IMR-90 (cell line): ENCODE data around the gene RAD51AP2. TPM values are rescaled to one million over a fixed set of nuclear protein-coding genes. Genes with fewer than 3 reads are reported as not detected.

Experiments used
- ATAC-seq: fragments of 200-7000 bp; cut with Tn5 transposase; 2 replicates; pipeline ENCODE4 v1.9.1; 2020; ENCODE audit warnings: low read depth, mild to moderate bottlenecking, moderate library complexity
- BruUV-seq: library from RNA; stranded (reverse); fragments of 400-500 nt; replicated peaks from 2 replicates; lab custom pipeline; 2021; lab: Mats Ljungman, UMichigan
- CTCF ChIA-PET: fragments of 300-600 bp; formaldehyde crosslinking; extraction: SDS; loops from one replicate; lab custom pipeline; 2021; ENCODE audit warnings: antibody characterized with exemption; lab: Yijun Ruan, JAX
- POLR2A ChIA-PET: fragments of 300-600 bp; sonication (Branson Sonifier 250); formaldehyde crosslinking; loops from one replicate; lab custom pipeline; 2022; ENCODE audit warnings: antibody characterized with exemption; ENCODE audit not compliant: unreplicated experiment; lab: Charles Lee
- DNase-seq: peaks from one replicate; pipeline ENCODE4 v3.0.0; 2013
- H2AFZ ChIP-seq: replicated peaks from 2 replicates; pipeline ENCODE3; 2013; ENCODE audit warnings: low read length, mild to moderate bottlenecking; ENCODE audit not compliant: poor library complexity
- H2AK5ac ChIP-seq: 2 replicates; pipeline ENCODE4 v1.6.1; 2013; ENCODE audit warnings: low read depth, low read length, inconsistent platforms
- H2AK9ac ChIP-seq: replicated peaks from 2 replicates; pipeline ENCODE3; 2013; ENCODE audit warnings: mild to moderate bottlenecking, low read depth, low read length, moderate library complexity; ENCODE audit not compliant: poor library complexity
- H2BK120ac ChIP-seq: 2 replicates; pipeline ENCODE4 v1.6.1; 2013; ENCODE audit warnings: low read depth, low read length, inconsistent platforms
- H2BK15ac ChIP-seq: 3 replicates; pipeline ENCODE4 v1.6.1; 2013; ENCODE audit warnings: low read depth, low read length, inconsistent platforms
- H2BK20ac ChIP-seq: 2 replicates; pipeline ENCODE4 v1.6.1; 2013; ENCODE audit warnings: low read depth, mild to moderate bottlenecking, inconsistent platforms, low read length, moderate library complexity
- H2BK5ac ChIP-seq: 2 replicates; pipeline ENCODE4 v1.6.1; 2013; ENCODE audit warnings: mild to moderate bottlenecking, low read depth, low read length, inconsistent platforms; ENCODE audit not compliant: poor library complexity, severe bottlenecking
- H3K14ac ChIP-seq: replicated peaks from 2 replicates; pipeline ENCODE4 v1.6.1; 2013; ENCODE audit warnings: low read depth, low read length, inconsistent platforms
- H3K18ac ChIP-seq: 2 replicates; pipeline ENCODE4 v1.6.1; 2013; ENCODE audit warnings: low read depth, low read length, control low read depth
- H3K23ac ChIP-seq: 2 replicates; pipeline ENCODE4 v1.6.1; 2013; ENCODE audit warnings: low read depth, low read length, inconsistent platforms
- H3K27ac ChIP-seq: 2 replicates; pipeline ENCODE4 v1.5.1; 2013; ENCODE audit warnings: mild to moderate bottlenecking, control low read depth, low read length; ENCODE audit not compliant: insufficient read depth
- H3K27me3 ChIP-seq: 2 replicates; pipeline ENCODE4 v1.6.1; 2013; ENCODE audit warnings: low read length; ENCODE audit not compliant: control insufficient read depth, insufficient read depth
- H3K36me3 ChIP-seq: 2 replicates; pipeline ENCODE4 v1.6.1; 2013; ENCODE audit warnings: low read length, mixed read lengths; ENCODE audit not compliant: control insufficient read depth, insufficient read depth
- H3K4ac ChIP-seq: 2 replicates; pipeline ENCODE4 v1.6.1; 2013; ENCODE audit warnings: low read depth, low read length, inconsistent platforms
- H3K4me1 ChIP-seq: 2 replicates; pipeline ENCODE4 v1.6.1; 2013; ENCODE audit warnings: low read length, mixed read lengths; ENCODE audit not compliant: control insufficient read depth, insufficient read depth
- H3K4me2 ChIP-seq: 2 replicates; pipeline ENCODE4 v1.6.1; 2013; ENCODE audit warnings: low read depth, mild to moderate bottlenecking, control low read depth, low read length, moderate library complexity
- H3K4me3 ChIP-seq: 2 replicates; pipeline ENCODE4 v1.5.1; 2013; ENCODE audit warnings: low read depth, mild to moderate bottlenecking, control low read depth, low read length, moderate library complexity; ENCODE audit not compliant: insufficient read depth
- H3K56ac ChIP-seq: 2 replicates; pipeline ENCODE4 v1.6.1; 2013; ENCODE audit warnings: low read length, inconsistent platforms; ENCODE audit not compliant: insufficient read depth; ENCODE audit errors: extremely low read depth
- H3K79me1 ChIP-seq, 2 experiments: 2 replicates each; pipeline ENCODE4 v1.6.1; 2013; ENCODE audit warnings: low read length in 2 of 2, inconsistent platforms in 1 of 2, low read depth in 1 of 2
- H3K9ac ChIP-seq: 2 replicates; pipeline ENCODE4 v1.6.1; 2013; ENCODE audit warnings: low read depth, low read length, control low read depth
- H3K9me1 ChIP-seq: 2 replicates; pipeline ENCODE4 v1.6.1; 2013; ENCODE audit warnings: low read length, inconsistent platforms; ENCODE audit not compliant: insufficient read depth
- H3K9me3 ChIP-seq: 2 replicates; pipeline ENCODE4 v1.6.1; 2013; ENCODE audit warnings: low read length; ENCODE audit not compliant: control insufficient read depth, insufficient read depth
- H4K20me1 ChIP-seq: 2 replicates; pipeline ENCODE4 v1.6.1; 2013; ENCODE audit warnings: low read length, inconsistent platforms; ENCODE audit not compliant: insufficient read depth
- H4K5ac ChIP-seq: 2 replicates; pipeline ENCODE4 v1.6.1; 2013; ENCODE audit warnings: mild to moderate bottlenecking, low read depth, low read length, control low read depth
- H4K8ac ChIP-seq, 2 experiments: 2 replicates each; pipeline ENCODE4 v1.6.1; 2013; ENCODE audit warnings: low read depth in 2 of 2, low read length in 2 of 2, control low read depth in 1 of 2, inconsistent platforms in 1 of 2
- H4K91ac ChIP-seq: 2 replicates; pipeline ENCODE4 v1.6.1; 2013; ENCODE audit warnings: low read depth, low read length, inconsistent platforms; ENCODE audit not compliant: insufficient read depth
- BHLHE40 ChIP-seq: fragments of 150-350 bp; IDR thresholded peaks from 2 replicates; pipeline ENCODE4 v1.6.1; 2016; ENCODE audit warnings: mild to moderate bottlenecking, low read depth, low read length
- CEBPB ChIP-seq: IDR thresholded peaks from 2 replicates; pipeline ENCODE4 v1.6.1; 2012; ENCODE audit warnings: low read depth, low read length, improper control_type of control experiment
- CHD1 ChIP-seq: IDR thresholded peaks from 2 replicates; pipeline ENCODE4 v1.6.1; 2012; ENCODE audit warnings: low read depth, low read length, improper control_type of control experiment
- CTCF ChIP-seq: conservative IDR thresholded peaks from 2 replicates; pipeline ENCODE4 v1.5.1; 2012; ENCODE audit warnings: mild to moderate bottlenecking, low read depth, low read length, improper control_type of control experiment
- ELK1 ChIP-seq: fragments of 150-350 bp; IDR thresholded peaks from 2 replicates; pipeline ENCODE4 v1.6.1; 2016; ENCODE audit warnings: low read depth, mild to moderate bottlenecking, low read length, moderate library complexity, borderline replicate concordance
- FOS ChIP-seq: fragments of 150-350 bp; IDR thresholded peaks from 2 replicates; pipeline ENCODE4 v1.6.1; 2016; ENCODE audit warnings: low read depth, low read length
- MAZ ChIP-seq: IDR thresholded peaks from 2 replicates; pipeline ENCODE4 v1.6.1; 2012; ENCODE audit warnings: low read depth, mild to moderate bottlenecking, low read length, improper control_type of control experiment, moderate library complexity, borderline replicate concordance
- MXI1 ChIP-seq: IDR thresholded peaks from 2 replicates; pipeline ENCODE4 v1.6.1; 2012; ENCODE audit warnings: low read depth, mild to moderate bottlenecking, low read length, moderate library complexity, borderline replicate concordance
- NFE2L2 ChIP-seq: fragments of 150-350 bp; IDR thresholded peaks from 2 replicates; pipeline ENCODE4 v1.6.1; 2016; ENCODE audit warnings: low read depth, mild to moderate bottlenecking, low read length
- RAD21 ChIP-seq: IDR thresholded peaks from 2 replicates; pipeline ENCODE4 v1.6.1; 2012; ENCODE audit warnings: low read length, improper control_type of control experiment
- RCOR1 ChIP-seq: IDR thresholded peaks from 2 replicates; pipeline ENCODE4 v1.6.1; 2012; ENCODE audit warnings: mild to moderate bottlenecking, low read length, improper control_type of control experiment; ENCODE audit not compliant: insufficient replicate concordance
- SMC3 ChIP-seq: fragments of 150-350 bp; IDR thresholded peaks from 2 replicates; pipeline ENCODE4 v1.6.1; 2016; ENCODE audit warnings: low read depth, mild to moderate bottlenecking, antibody characterized with exemption, low read length, moderate library complexity
- USF2 ChIP-seq: fragments of 150-350 bp; IDR thresholded peaks from 2 replicates; pipeline ENCODE4 v1.6.1; 2017; ENCODE audit warnings: mild to moderate bottlenecking, antibody characterized with exemption, low read length, low read depth
- WGBS, 2 experiments: methylation state at CpG; one replicate each; pipeline versions ENCODE4 v1.1.5 to v1.1.7; 2013; ENCODE audit warnings: missing lambda C conversion rate in 2 of 2; ENCODE audit not compliant: insufficient read length in 1 of 2; ENCODE audit errors: extremely low coverage in 2 of 2; 5-methylcytosine and 5-hydroxymethylcytosine counted together
- dilution Hi-C: fragments of 300-500 bp; cut with HindIII; formaldehyde crosslinking; loops from one replicate; pipeline ENCODE4 v1.14.3; 2018; ENCODE audit warnings: low sequenced_read_pairs; ENCODE audit not compliant: unreplicated experiment
- in situ Hi-C: fragments of 300-500 bp; cut with MboI; formaldehyde crosslinking; loops from 3 replicates; pipeline ENCODE4 v1.14.3; 2019; ENCODE audit warnings: low sequenced_read_pairs, inconsistent platforms, mixed read lengths
- intact Hi-C: fragments of 100-400 bp; cut with micrococcal nuclease; formaldehyde crosslinking; loops from 2 replicates; pipeline ENCODE4 v1.10.0; 2022
- polyA plus RNA-seq, 3 experiments: library from polyadenylated mRNA; depleted of rRNA; stranded (reverse); fragments of >200 nt; gene quantifications; 2 replicates each; pipeline ENCODE4 v1.2.3, GENCODE V29; 2012; ENCODE audit warnings: low replicate concordance in 1 of 3
- total RNA-seq: library from RNA; depleted of rRNA; stranded (reverse); fragments of >200 nt; gene quantifications from 2 replicates; pipeline ENCODE4 v1.2.3, GENCODE V29; 2012

RAD51AP2 gene
- total and polyA plus RNA-seq, 2 of the 4 experiments (the other 2 are of a cell fraction), result not detected

- WGBS, 2 experiments, result 71% methylated on average over 3 of the region's 6 CpGs; no CpG with 5 or more reads in 1 of the 2 experiments
- Histone ChIP-seq H2BK120ac (no peak overlapping the region), H3K18ac (no peak overlapping the region), H3K9me3 (no peaks in the 10 kb centered on the region), H3K27ac (no peak overlapping the region), H3K36me3 (no peaks in the 10 kb centered on the region), H3K4me2 (no peak overlapping the region), H3K4me1 (no peaks in the 10 kb centered on the region; the same call in 1 of the 2 replicates), H3K4ac (no peak overlapping the region), H3K27me3 (peaks cover 26% of the 10 kb centered on the region), H3K4me3 (no peak overlapping the region), H2BK5ac (no peak overlapping the region), H2AFZ (no peak overlapping the region), H4K5ac (no peak overlapping the region), H3K56ac (no peak overlapping the region), H4K8ac (no peak overlapping the region), H3K79me1 (no peaks in the 10 kb centered on the region), H2AK5ac (no peak overlapping the region), H4K91ac (no peak overlapping the region), H3K14ac (no peak overlapping the region), H3K9me1 (no peaks in the 10 kb centered on the region), H3K23ac (no peak overlapping the region), H2BK15ac (no peak overlapping the region), H4K20me1 (no peaks in the 10 kb centered on the region), H3K9ac (no peak overlapping the region), H2AK9ac (no peak overlapping the region), H2BK20ac (no peak overlapping the region)
- in situ Hi-C loops, result no loop called here
- DNase-seq (no peak), ATAC-seq (no peak)
- CTCF ChIA-PET, result no interaction called here
- TF ChIP-seq USF2 (no peak), RAD21 (no peak), NFE2L2 (no peak), RCOR1 (no peak), CTCF (no peak), CHD1 (no peak), ELK1 (no peak), MAZ (no peak), FOS (no peak), SMC3 (no peak), CEBPB (no peak), BHLHE40 (no peak), MXI1 (no peak)
- intact Hi-C loops, result no loop called here
- POLR2A ChIA-PET, result no interaction called here
- dilution Hi-C loops, result no loop called here
- no TSS peak for BruUV-seq
These were observed 25.0 kb upstream of the RAD51AP2 start for GRCh38 chr2:17543131-17543660.
